Progenitor cell of endocrine pancreas (in vitro differentiated cells): Measurements from ENCODE around the gene LUZP2. TPM values are rescaled to one million over a fixed set of nuclear protein-coding genes. Genes with fewer than 3 reads are reported as not detected.
"Not testable (repeated sequence)": the region's sequence is repeated elsewhere in the genome, so short reads cannot be mapped to it uniquely, and the experiment has no call there.

Experiments
- DNase-seq: peaks from one replicate; pipeline ENCODE4 v3.0.0; 2021; ENCODE audit warnings: low spot score; ENCODE audit not compliant: unreplicated experiment
- H3K27ac Mint-ChIP-seq: 2 replicates; pipeline ENCODE4 v1.8.0; 2021; ENCODE audit warnings: mild to moderate bottlenecking, moderate library complexity, mixed read lengths
- H3K27me3 Mint-ChIP-seq: 2 replicates; pipeline ENCODE4 v1.8.0; 2021; ENCODE audit warnings: mixed read lengths
- H3K36me3 Mint-ChIP-seq: 2 replicates; pipeline ENCODE4 v1.8.0; 2022; ENCODE audit warnings: mixed read lengths; ENCODE audit not compliant: insufficient read depth
- H3K4me1 Mint-ChIP-seq: 2 replicates; pipeline ENCODE4 v1.8.0; 2021; ENCODE audit warnings: low read depth, mixed read lengths
- H3K4me3 Mint-ChIP-seq: 2 replicates; pipeline ENCODE4 v1.8.0; 2021; ENCODE audit warnings: low read depth, mild to moderate bottlenecking, moderate library complexity, mixed read lengths
- H3K9me3 Mint-ChIP-seq: 2 replicates; pipeline ENCODE4 v1.8.0; 2021; ENCODE audit warnings: low read depth, mixed read lengths
- total RNA-seq: library from RNA; stranded (reverse); gene quantifications from 2 replicates; pipeline ENCODE4 v1.2.1, GENCODE V29; 2021
- TF ChIP-seq, protein P1 (sequence below): fragments of 200-600 bp; sonication (generic); IDR thresholded peaks from one replicate; pipeline ENCODE4 v1.5.0; 2021; ENCODE audit warnings: antibody characterized with exemption, mild to moderate bottlenecking; ENCODE audit not compliant: unreplicated experiment

LUZP2 gene
- total RNA-seq, 1 donor from 2014 or later: 1.8 TPM

DNA sequence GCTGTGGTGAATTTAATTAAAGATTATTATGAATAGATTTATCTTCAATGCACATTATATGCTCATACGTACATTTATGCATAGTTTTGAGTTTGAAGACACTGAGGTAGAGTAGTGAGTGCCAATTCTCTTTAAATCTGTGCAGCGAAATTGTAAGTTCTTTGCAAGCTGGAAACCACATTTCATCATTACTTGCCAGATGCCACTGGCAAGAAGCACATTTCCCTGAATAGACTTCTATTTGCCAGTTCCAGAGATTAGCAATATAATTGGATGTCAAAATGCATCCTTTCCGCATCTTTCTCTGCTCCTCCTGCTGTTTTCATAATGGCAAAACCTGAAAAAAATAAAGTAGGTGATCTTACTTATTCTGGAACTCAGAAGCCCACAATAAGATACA is 448.0 kb downstream of the LUZP2 start:
- H3K27me3 Mint-ChIP-seq: no peaks in the 10 kb centered on the region
- H3K4me3 Mint-ChIP-seq: no peak overlapping the region
- H3K9me3 Mint-ChIP-seq: no peaks in the 10 kb centered on the region
- no peaks in the 10 kb centered on the region for H3K4me1 Mint-ChIP-seq
- H3K36me3 Mint-ChIP-seq: no peaks in the 10 kb centered on the region
- DNase-seq: no peak
- H3K27ac Mint-ChIP-seq: no peak overlapping the region
- TF ChIP-seq, protein P1, sequence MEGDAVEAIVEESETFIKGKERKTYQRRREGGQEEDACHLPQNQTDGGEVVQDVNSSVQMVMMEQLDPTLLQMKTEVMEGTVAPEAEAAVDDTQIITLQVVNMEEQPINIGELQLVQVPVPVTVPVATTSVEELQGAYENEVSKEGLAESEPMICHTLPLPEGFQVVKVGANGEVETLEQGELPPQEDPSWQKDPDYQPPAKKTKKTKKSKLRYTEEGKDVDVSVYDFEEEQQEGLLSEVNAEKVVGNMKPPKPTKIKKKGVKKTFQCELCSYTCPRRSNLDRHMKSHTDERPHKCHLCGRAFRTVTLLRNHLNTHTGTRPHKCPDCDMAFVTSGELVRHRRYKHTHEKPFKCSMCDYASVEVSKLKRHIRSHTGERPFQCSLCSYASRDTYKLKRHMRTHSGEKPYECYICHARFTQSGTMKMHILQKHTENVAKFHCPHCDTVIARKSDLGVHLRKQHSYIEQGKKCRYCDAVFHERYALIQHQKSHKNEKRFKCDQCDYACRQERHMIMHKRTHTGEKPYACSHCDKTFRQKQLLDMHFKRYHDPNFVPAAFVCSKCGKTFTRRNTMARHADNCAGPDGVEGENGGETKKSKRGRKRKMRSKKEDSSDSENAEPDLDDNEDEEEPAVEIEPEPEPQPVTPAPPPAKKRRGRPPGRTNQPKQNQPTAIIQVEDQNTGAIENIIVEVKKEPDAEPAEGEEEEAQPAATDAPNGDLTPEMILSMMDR: no peak

- no peak for DNase-seq
- Mint-ChIP-seq H3K36me3 (no peaks in the 10 kb centered on the region), H3K9me3 (no peaks in the 10 kb centered on the region), H3K27ac (no peak overlapping the region), H3K27me3 (no peaks in the 10 kb centered on the region), H3K4me3 (no peak overlapping the region), H3K4me1 (no peaks in the 10 kb centered on the region)
- TF ChIP-seq, protein P1: no peak
Measured at GRCh38 chr11:24949406-24949805, 452.6 kb downstream of the LUZP2 start.

GRCh38 chr11:24963852-24964251 is 467.0 kb downstream of the LUZP2 start:
- Mint-ChIP-seq H3K4me1 (no peaks in the 10 kb centered on the region), H3K27me3 (no peaks in the 10 kb centered on the region), H3K27ac (no peak overlapping the region), H3K4me3 (no peak overlapping the region), H3K36me3 (peaks cover 2% of the 10 kb centered on the region), H3K9me3 (peaks cover 7% of the 10 kb centered on the region)
- TF ChIP-seq, protein P1: no peak
- DNase-seq: no peak

GRCh38 chr11:24965748-24966147 is 468.9 kb downstream of the LUZP2 start:
- H3K27ac Mint-ChIP-seq: no peak overlapping the region
- no peaks in the 10 kb centered on the region for H3K27me3 Mint-ChIP-seq
- no peaks in the 10 kb centered on the region for H3K4me1 Mint-ChIP-seq
- peaks cover 7% of the 10 kb centered on the region for H3K9me3 Mint-ChIP-seq
- DNase-seq: no peak
- H3K36me3 Mint-ChIP-seq: peaks cover 2% of the 10 kb centered on the region
- H3K4me3 Mint-ChIP-seq: no peak overlapping the region
- TF ChIP-seq, protein P1: no peak

- not testable (repeated sequence) for H3K27ac Mint-ChIP-seq, H3K36me3 Mint-ChIP-seq, H3K27me3 Mint-ChIP-seq, H3K4me3 Mint-ChIP-seq, H3K9me3 Mint-ChIP-seq, DNase-seq, H3K4me1 Mint-ChIP-seq
Measured at GRCh38 chr11:24993903-24994302, 497.1 kb downstream of the LUZP2 start.

DNA sequence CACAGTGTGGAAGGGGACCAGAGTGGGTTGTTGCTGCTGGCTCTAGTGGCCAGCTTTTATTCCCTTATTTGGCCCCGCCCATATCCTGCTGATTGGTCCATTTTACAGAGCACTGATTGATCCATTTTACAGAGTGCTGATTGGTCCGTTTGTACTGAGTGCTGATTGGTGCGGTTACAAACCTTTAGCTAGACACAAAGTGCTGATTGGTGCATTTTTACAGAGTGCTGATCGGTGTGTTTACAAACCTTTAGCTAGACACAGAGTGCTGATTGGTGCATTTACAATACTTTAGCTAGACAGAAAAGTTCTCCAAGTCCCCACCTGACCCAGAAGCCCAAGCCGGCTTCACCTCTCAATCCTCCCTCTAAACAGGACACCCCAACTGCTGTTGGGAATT is 503.1 kb downstream of the LUZP2 start:
- not testable (repeated sequence) for H3K27ac Mint-ChIP-seq, DNase-seq, H3K9me3 Mint-ChIP-seq, H3K4me3 Mint-ChIP-seq, H3K4me1 Mint-ChIP-seq, H3K27me3 Mint-ChIP-seq, H3K36me3 Mint-ChIP-seq
